Activated T-cell treated with anti-CD3 and anti-CD28 coated beads for 4 hours (primary cell): ENCODE data around the gene TLE3.

Experiments
- DNase-seq: peaks from one replicate; pipeline ENCODE4 v3.0.0-alpha.2; 2020

The TLE3 gene

DNA sequence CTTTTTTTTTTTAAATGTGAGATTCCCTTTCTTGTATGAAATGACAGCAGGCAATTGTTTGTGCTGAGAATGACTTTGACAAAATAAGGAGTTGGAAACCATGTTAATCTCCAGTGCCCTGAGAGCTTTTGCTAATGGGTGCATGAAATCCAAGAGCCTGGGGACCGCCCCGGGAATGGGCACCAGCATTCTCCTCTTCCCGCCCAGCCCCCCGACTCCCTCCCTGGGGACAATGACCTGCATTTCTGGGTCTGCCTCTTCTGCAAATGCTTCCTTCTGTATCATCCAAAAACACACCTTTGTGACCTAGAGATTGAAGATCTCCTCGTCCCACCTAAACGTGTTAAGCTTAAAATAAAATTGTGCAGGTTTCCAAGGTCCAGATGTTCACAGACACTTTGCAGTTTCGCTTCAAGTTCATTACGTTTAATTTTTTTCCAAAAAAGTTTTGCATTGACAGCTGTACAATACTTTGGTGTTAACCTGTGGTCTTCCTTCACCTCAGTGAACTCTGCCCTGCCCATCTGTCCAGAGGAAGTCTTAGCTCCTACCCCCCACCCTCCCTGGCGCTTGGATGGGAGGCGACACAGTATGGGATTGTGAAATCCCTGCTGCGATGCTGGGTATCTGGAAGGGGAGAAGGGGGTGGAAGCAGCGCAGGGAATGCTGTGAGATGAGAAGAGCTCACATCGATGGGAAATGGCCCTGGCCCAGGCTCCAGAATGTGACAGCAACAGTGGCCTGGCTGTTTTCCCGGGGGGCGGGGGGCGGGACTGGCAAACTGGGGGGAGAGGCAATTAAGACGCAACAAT, 50.1 kb downstream of the TLE3 start:
- DNase-seq = no peak

DNA sequence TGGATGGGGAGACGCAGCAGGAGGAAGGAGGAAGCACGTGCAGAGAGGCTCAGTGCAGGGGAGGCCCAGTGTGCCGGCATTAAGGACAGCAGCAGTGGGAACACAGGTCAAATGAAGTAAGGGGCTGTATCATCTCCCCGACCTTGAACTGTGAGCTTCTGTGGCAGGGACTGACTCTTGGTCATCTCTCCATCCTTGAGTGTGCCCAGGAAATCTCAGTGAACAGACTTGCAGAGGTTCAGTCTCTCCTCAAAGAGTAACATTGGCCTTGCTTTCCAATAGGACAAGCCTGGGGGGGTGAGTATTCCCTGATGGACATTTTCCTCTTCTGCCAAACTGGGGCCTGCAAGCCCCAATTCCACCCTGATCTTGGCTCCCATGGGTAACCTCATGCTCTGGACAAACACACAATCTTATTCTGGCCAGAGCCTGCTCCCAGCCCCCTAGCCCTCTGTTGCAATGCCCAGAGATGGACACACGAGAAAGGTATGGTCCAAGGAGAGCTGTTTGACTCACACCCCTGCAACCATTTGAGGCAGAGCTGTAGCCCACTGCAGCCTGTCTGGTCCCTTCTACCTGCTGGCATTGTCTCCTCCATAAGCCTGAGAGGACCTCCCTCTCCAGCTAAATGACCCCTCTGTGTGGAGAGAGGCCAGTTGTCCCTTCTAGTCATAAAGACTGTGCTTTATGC, 50.9 kb downstream of the TLE3 start:
- DNase-seq = no peak

DNA sequence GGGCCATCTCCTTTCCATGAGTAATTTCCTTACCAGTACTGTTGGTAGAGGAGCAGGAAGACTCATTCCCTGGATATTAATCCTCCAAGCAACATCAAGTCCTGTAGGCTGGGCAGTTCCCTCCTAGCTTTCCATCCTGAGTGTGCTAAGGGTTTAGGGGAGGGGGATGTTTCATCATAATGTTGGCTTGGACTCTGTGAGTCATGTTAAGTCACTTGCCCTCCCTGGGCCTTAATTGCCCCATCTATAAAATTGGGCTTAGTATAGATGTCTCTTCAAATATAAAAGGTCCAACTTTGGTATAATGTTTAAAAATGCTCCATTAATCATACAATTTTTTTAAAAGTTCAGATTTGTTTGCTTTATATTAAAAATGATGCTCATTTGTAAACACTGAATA, 52.7 kb downstream of the TLE3 start:
- no peak for DNase-seq

DNA sequence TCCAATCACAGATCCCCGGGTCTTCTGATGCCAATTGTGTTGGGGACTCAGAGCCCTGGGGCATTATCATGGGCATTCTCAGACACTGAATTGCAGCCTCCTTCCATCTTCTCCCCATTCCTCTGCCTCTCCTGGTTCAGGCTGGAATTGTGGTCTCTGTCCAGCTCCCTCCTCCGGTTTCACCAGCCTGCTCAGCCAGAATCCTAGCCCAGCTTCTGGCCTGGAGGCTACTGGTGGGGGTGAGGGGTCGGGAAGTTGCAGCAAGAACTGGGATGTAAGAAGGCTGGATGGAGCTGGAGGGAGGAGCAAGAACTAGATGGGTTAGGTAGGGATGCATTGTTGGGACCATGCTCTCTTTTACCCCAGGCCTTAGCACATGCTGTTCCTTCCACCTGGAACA, 53.5 kb downstream of the TLE3 start:
- DNase-seq = no peak

DNA sequence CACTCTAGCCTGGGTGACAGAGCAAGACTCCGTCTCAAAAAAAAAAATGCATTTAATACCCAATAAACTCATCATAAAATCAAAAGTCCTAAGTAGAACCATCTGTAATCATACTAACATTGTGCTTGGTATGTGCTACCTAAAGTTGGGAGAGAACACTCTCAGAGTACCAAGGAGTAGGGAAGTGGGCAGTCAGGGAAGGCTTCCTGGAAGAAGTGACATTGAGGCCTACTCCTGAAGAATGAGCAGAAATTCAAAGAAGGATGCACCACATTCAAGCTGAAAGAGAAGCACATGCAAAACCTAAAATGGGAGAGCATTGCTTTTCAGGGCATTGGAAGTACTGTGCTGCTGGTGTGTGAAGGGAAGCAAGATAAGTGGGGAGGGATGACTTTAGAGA, 54.1 kb downstream of the TLE3 start:
- no peak for DNase-seq

DNA sequence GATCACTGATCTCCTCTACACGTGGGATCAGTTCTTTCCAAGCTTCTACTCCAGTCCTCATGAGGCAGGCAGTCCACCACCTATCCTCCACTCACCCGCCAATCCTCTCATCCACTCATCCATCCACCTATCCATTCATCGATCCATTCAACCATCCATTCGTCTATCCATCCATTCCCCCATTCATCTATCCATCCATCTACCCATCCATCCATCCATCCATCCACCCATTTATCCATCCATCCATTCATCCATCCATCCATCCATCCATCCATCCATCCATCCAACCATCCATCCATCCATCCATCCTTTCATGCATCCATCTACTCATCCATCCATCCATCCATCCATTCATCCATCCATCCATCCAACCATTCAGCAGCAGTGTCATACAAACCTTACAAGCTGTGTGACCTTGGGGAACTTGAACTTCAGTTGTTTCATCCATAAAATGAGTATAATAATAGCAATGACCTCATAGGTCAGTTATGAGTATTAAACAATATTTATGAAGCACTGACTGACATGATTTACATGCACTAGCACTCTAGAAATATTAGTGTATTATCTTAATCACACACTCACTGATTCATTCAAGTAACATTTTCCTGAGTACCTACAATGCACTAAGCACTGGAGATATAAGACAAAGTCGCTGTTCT, 55.0 kb downstream of the TLE3 start:
- no peak for DNase-seq

DNA sequence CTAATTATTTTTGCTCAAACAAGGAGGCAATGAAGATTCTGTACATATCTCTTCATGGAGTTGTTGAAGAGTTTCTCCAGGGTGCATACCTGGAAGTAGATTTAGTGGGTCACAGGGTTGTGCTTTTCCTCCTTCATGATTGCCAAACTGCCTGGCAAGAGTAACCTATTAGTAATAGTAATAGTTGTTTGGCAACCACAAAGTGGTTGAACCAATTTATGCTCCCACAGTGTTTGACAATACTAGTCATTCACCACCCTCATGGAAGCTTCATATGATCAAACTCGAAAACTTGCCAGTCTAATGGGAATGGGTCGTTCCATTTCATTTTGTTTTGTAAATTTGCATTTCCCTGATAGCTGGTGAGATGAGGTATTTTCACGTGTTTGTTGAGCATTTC, 57.8 kb downstream of the TLE3 start:
- no peak for DNase-seq

DNA sequence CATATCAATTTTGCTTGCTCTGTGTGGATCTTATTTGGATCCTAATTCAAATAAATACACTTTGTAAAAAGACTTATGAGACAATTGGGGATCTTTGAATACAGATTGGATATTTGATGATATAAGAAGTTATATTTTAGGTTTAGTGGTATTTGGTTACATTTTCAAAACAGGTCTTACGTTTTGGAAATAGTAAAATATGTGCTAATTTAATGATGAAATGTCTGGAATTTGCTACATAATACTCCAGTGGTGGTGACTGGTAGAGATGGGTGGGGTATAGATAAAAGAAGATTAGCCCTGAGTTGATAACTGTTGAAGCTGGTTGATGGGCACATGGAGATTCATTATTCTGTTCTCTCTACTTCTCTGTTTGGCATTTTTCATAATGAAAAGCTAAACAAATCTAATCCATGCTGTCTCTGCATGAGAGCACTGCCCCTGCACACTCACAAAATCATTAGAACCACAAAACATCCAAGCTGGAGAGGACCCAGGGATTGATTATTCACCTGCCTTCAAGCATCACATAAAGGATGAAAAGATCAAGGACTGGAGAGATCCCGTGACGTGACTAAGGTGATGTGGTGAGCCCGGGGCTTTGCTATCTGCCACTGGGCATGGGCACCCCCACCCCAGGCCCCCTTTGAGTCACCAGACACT, 58.9 kb downstream of the TLE3 start:
- DNase-seq = no peak

DNA sequence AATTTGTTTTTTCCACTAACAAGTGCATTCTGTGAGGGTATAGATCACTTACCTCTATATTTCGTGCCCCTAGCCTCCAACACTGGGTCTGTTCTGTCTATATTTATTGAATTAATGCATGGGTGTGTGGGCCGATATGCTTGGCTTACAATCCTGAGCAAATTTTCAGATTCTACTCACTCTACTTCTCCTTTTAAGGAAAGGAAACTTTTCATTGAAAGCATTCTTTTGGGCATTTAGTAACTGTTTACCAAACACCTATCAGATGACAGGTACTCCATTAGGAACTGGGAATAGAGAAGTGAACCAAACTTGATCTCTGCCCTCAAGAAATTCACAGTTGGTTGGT, 60.5 kb downstream of the TLE3 start:
- DNase-seq = no peak

DNA sequence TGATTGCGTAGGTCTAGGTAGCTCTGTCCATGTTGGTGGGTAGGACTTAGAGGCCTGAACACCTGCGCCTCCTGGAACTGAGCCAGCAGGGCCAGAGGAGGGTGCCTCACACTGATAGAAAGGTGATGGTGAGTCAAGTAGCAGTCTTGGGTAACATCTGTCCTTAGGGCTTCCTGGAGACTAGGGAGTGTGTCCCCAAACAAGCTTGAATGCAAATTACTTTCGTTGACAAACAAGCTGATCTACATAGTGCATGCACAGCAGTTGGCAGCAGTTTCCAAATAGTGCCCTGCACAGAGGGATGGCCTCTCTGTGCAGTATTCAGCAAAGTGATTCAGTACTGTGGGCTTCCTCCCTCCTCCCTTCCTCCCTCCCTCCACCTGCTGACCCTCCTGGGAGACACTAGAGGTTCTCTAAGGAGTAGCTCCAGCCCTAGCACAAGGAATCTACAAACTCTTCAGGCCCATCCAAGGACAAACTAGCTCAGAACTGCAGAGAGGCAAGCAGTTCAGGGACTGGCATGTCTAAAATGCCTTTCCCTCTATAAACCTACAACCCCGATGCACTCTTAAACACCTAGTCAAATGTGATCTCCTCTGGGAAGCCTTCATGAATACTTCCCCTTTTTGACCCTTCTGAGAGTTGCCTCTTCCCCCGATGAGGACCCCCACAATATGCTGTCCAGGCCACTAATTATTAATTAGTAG, 61.0 kb downstream of the TLE3 start:
- no peak for DNase-seq

DNA sequence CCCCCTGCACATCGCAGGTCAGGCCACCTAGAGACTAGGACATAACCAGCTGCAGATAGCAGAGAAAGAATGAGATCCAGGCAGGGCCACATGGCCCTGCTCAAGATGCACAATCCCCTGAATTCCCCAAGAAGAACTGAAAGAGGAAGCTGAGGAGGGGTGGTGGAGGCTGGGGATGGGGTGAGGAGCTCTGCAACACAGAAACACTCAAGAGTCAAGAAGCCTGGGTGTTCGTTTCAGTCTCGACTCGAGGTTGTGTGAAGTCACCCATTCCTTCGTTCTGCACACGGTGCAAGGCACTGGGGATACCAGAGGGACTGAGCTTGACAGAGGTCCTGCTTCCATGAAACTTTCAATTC, 62.0 kb downstream of the TLE3 start:
- DNase-seq = no peak

DNA sequence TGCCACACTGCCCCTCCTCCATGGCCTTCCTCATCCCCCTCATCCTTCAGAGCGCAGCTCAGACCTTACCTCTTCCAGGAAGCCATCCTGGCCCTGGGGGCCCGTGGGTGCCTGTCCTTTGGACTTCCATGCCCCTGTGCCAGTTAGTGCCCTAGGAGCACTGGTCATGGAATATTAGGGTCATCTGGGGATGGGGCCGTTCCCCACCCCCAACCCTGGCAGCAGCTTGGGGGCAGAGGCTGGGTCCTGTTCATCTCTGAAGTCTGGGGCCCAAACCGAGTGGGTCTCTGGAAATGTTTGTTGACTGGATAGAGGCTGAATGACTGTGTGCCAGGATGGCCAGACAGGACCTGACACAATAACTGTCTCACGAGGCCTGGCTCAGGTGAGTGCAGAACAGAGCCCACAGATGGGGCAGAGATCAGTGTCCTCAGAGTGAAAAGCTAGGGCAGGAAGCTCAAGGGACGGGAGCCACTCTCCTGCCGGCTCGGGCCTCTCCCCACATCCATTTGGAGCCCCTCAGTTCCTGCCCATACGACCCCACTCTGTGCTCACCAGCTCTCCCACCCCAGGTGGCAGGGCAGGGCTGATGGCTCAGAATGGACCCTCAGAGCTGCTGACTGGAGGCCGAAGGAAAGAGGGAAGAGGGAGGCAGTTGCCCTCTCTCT, 62.5 kb downstream of the TLE3 start:
- no peak for DNase-seq

DNA sequence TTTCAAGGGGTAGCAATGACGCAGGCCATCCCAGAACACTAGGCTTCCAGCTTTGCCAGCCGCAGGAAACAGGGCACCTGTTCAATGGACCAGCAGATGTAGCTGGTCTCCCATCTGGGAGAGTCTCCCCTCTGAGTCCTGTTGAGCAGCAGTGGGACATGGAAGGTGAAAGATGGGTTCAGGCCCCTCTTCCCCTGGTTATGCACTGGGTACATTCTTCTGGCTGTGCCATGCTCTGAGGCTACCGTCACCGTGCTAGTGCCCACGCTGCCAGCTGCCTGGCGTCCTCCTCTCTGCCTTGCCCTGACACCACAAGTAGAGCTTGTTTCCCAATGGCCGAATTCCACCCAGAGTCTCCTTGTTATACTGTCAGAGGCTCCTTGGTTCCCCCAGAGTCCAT, 63.1 kb downstream of the TLE3 start:
- DNase-seq = no peak

DNA sequence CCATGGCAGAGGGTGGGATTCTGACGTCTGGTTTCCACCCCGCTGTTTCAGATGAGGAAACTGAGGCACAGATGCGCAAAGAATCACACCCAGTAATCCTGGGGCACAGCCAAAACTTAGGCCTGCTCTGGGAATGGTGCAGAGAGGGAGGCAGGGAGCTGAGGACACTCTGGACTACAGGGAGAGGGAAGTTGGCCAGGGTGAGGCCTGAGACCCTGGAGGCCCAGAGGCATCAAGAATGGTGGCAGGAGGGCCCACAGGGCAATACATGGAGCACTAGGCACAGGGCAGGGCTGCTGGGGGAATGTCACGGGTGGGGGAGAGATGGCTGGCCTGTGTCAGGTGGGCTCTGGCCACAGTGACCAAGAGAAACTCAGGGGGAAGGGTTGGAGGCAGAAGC, 63.6 kb downstream of the TLE3 start:
- DNase-seq = no peak

DNA sequence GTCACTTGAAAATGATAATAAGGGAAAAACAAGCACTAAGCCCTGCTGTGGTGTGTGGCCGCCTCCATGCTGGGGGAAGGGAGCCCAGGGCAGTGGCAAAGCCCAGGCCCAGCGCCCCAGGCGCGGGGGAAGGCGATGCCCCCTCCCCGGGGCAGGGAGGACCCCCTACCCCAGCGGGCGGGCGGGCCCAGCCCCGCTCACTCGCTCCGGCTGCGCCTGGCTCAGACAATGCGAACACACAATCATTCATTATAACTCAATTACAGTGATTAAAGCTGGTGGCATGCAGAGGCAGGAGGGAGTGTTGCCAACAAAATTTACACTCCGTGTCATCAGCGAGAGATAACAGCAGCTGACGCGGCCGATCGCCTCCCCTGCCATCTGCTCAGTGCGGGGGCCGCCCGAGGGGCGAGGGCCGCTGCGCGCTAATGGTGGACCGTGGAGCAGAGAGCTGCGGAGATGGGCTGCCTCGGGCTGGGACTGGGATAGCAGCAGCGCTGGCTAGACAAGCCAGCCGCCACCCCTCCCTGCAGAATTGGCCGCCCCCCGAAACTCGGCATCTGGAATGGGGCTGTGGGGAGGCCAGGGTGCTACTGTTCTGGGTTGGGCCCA, 64.1 kb downstream of the TLE3 start:
- DNase-seq = no peak

DNA sequence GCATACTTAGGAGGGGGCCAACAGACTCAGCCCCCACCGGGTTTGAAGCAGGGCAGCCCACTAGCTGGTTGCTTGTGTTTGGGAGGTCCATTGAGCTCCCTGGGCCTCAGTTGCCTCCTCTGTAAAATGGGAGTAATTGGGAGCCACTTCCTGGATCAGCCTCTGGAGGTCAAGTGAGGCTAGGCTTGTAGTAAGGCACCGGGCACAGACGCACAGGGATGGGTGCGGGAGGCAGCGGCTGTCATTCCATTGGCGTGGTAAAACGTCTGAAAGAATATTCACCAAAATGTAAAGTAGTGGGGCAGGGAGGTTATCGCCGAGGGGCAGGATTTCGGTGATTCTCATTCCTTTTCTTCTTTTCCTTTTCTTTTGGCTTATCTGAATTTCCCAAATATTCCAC, 64.6 kb downstream of the TLE3 start:
- DNase-seq = no peak

DNA sequence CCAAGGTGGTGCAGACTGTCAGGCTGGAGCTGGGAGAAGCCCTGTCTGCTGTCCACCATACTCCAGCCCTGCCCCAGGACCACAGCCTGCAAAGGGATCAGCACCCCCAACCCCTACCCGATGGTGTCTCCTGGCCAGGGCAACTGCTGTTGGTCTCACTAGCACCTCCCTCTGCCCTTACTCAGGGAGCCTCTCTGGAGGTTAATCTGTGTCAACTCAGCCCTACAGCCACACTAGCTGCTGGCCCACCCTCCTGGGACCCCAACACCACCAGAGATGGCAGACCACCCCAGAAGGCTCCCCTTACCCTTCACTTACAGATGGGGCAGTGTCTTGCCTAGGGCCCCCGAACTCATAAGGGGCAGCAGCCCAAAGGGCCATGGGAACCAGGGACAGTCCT, 65.2 kb downstream of the TLE3 start:
- no peak for DNase-seq

DNA sequence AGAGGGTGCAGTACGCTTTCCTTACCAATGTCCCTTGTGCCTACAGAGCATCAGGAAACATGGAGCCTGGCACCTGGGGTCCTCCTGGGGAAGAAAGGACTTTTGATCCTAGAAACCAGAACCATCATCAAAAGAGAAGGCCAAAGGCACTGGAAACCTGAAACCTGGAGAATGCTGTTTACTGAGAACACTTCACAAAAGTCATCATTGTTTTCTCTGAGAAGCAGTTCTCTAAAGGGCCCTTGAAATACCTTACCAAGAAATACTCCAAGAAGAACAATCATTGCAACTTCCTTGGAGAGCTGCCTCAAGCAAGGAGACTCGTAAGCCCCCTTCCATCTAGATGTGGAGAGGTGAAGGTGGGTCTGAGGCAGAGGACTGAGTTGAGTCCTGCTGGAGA, 66.0 kb downstream of the TLE3 start:
- no peak for DNase-seq

DNA sequence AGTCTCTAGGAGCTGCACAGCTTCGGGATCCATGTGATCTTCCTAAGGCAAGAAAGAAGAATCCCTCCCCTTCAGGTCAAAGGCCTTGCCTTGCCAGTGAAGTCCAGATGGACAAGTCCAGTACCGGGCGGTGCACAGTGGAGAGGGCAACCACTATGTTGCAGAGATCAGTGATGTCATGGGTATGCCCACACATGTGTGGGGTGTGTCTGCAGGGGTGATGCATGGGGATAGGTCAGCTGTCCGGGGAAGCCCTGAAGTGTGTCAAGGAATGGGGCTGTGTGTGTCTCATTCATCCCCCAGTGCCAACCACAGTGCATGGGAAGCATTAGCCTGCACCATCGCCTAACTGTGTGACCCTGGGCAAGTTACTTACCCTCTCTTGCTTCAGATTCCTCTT, 66.5 kb downstream of the TLE3 start:
- DNase-seq = no peak

DNA sequence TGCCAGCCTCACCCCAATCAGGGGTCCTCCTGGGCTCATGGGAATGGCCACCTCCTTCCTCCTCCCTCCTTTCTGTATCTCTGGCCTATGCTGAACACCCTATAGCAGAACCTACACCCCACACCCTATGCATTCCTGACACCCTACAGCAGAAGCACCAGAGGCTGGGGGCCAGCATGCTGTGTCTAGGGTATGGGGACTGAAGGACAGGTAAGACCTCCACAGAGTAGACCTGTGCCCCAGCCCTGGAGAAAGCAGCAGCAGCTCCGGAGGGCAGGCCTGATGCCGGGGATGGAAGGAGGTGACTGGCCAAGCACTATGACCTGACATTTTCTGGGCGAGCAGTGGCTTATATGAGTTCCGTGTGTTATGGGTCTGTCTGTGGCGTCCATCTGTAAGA, 66.9 kb downstream of the TLE3 start:
- no peak for DNase-seq

DNA sequence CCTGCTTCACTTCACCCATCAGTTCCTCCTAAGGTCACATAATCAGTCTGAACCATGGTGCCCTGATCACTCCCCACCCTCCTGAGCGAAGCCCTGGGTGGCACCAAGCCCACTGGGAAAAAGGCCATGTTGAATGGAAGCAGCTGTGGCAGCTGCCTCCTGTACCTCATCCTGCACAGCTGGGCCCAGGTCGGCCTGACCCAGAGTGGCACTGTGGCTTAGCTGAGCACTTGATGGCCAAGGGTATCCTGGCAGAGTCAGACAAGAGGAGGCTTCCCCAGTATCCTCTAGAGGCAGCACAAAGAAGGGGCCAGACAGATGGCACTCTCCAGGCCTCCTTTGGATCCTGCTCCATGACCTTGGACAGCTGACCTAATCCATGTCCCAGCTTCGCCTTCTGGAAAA, 68.4 kb downstream of the TLE3 start:
- DNase-seq = no peak

DNA sequence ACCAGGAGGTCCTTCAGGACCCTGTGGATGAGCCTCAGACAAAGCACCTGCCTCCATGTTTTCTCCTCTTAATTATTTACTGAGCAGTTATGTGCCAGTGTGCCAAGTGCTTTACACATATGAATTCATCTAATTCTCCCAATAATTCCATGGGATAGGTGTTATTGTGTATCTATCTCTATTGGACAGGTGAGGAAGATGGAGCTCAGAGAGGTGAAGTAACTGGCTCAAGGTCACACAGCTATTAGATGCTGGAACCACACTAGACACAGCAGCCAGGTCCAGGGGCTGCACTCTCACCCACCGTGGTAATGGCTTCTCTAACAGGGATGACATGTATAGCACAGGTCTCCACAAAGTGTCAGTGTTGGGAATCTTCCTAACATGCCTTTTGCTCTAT, 70.2 kb downstream of the TLE3 start:
- DNase-seq = no peak
